ENCODE results near the gene ITPR1.

The ITPR1 gene

GRCh38 chr3:4533489-4534443 lies 40.6 kb downstream of the ITPR1 start:
- DNase-seq (ENCODE audit: low read depth): no peak

GRCh38 chr3:4534906-4535305 lies 41.8 kb downstream of the ITPR1 start:
- DNase-seq (ENCODE audit: low read depth): no peak

- no peak for DNase-seq (ENCODE audit: low read depth)
Measured at GRCh38 chr3:4536260-4536659, 43.1 kb downstream of the ITPR1 start.

- DNase-seq (ENCODE audit: low read depth): no peak
Measured at GRCh38 chr3:4540267-4540666, 47.1 kb downstream of the ITPR1 start.

- DNase-seq (ENCODE audit: low read depth): no peak
Measured at GRCh38 chr3:4543110-4543509, 50.0 kb downstream of the ITPR1 start.

- DNase-seq (ENCODE audit: low read depth): no peak
Measured at GRCh38 chr3:4546346-4547178, 53.4 kb downstream of the ITPR1 start.

- DNase-seq (ENCODE audit: low read depth): no peak
Measured at GRCh38 chr3:4547799-4548198, 54.7 kb downstream of the ITPR1 start.

- DNase-seq (ENCODE audit: low read depth): no peak
Measured at GRCh38 chr3:4548356-4548755, 55.2 kb downstream of the ITPR1 start.

GRCh38 chr3:4548780-4549179 lies 55.6 kb downstream of the ITPR1 start:
- no peak for DNase-seq (ENCODE audit: low read depth)

GRCh38 chr3:4549896-4550295 lies 56.7 kb downstream of the ITPR1 start:
- DNase-seq (ENCODE audit: low read depth): no peak

- no peak for DNase-seq (ENCODE audit: low read depth)
Measured at GRCh38 chr3:4551051-4551711, 58.0 kb downstream of the ITPR1 start.

GRCh38 chr3:4551794-4552442 lies 58.8 kb downstream of the ITPR1 start:
- no peak for DNase-seq (ENCODE audit: low read depth)

- DNase-seq (ENCODE audit: low read depth): no peak
Measured at GRCh38 chr3:4552811-4553210, 59.7 kb downstream of the ITPR1 start.

GRCh38 chr3:4561661-4562060 lies 68.5 kb downstream of the ITPR1 start:
- DNase-seq (ENCODE audit: low read depth): no peak

- DNase-seq (ENCODE audit: low read depth): no peak
Measured at GRCh38 chr3:4562595-4562994, 69.4 kb downstream of the ITPR1 start.

GRCh38 chr3:4564270-4564669 lies 71.1 kb downstream of the ITPR1 start:
- DNase-seq (ENCODE audit: low read depth): no peak

GRCh38 chr3:4564928-4565586 lies 71.9 kb downstream of the ITPR1 start:
- DNase-seq (ENCODE audit: low read depth): no peak

- no peak for DNase-seq (ENCODE audit: low read depth)
Measured at GRCh38 chr3:4565809-4566501, 72.8 kb downstream of the ITPR1 start.

GRCh38 chr3:4568841-4569240 lies 75.7 kb downstream of the ITPR1 start:
- DNase-seq (ENCODE audit: low read depth): no peak

GRCh38 chr3:4570840-4571621 lies 77.9 kb downstream of the ITPR1 start:
- no peak for DNase-seq (ENCODE audit: low read depth)
